ENCODE results near the gene NR4A1. TPM values are rescaled to one million over a fixed set of nuclear protein-coding genes. Genes with fewer than 3 reads are reported as not detected.
A peak's percentile ranks its signal among the peaks of the same experiment; 100 is the strongest.

Gene NR4A1
- total RNA-seq, 6 donors from 2014 or later = 88.3 to 202 (median 156) TPM

DNA sequence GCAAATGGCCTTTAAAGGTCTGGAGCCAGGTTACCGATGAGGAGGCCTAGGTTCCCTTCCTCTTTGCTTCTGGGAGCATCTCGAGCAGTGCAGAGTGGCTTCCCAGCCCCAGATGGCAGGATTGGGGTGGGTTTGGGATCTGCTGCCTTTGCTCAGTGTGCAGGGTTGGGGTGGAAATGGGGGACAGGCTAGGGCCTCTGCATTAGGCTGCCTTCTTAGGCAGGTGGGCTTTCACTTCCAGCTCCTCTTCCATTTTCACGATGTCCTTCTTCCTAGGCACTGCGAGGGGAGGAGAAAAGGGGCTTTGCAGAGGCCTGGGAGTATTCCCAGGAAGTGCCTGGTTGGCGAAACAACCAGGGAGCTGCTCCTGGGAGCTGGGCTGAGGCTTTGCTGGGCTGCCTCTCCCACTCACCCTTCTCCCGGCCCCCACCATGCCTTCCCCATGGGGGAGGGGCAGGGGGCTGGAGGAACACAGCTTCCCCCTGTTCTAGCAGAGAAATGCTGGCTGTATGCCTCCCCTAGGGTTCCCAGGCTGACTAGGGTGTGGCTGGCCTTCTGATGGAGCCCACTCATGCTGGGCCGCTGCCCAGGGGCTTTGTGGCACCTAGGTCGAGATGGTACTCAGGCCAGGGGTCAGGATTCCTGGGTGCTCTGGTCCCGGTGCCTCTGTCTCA lies 2.4 kb downstream of the NR4A1 start:
- H3K27me3 ChIP-seq = no peaks in the 10 kb centered on the region
- WGBS, 2 donors = 87 to 93% methylated on average over 7 of the region's 9 CpGs
- ATAC-seq (ENCODE audit: low FRiP score in 2 of 2) (no peak), DNase-seq (peak in 1 of 2 donors; percentile 82)
- peaks cover 22 to 43% (median 30%) of the 10 kb centered on the region in 4 donors for H3K4me1 ChIP-seq
- TF ChIP-seq POLR2AphosphoS5 (IDR thresholded peaks at IDR 0.05) (peak in 1 of 2 donors; percentile 18), POLR2A (IDR thresholded peaks at IDR 0.05) (no peak)
- no peaks in the 10 kb centered on the region for H3K9me3 ChIP-seq
- H3K27ac ChIP-seq = peak overlapping the region in 2 of 4 donors; percentile 94 to 99
- peaks cover 12 to 62% (median 46%) of the 10 kb centered on the region in 4 donors for H3K36me3 ChIP-seq
- peak overlapping the region; percentile 19 to 87 (median 61) for H3K4me3 ChIP-seq

DNA sequence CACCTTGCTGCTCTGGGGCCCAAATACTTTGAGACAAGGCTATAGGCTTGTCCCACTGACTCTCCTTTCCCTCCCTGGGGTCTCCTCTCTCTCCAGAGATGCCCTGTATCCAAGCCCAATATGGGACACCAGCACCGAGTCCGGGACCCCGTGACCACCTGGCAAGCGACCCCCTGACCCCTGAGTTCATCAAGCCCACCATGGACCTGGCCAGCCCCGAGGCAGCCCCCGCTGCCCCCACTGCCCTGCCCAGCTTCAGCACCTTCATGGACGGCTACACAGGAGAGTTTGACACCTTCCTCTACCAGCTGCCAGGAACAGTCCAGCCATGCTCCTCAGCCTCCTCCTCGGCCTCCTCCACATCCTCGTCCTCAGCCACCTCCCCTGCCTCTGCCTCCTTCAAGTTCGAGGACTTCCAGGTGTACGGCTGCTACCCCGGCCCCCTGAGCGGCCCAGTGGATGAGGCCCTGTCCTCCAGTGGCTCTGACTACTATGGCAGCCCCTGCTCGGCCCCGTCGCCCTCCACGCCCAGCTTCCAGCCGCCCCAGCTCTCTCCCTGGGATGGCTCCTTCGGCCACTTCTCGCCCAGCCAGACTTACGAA lies 3.1 kb downstream of the NR4A1 start:
- H3K9me3 ChIP-seq = no peaks in the 10 kb centered on the region
- no peak for ATAC-seq (ENCODE audit: low FRiP score in 2 of 2)
- WGBS, 2 donors = 93 to 95% methylated on average over 17 to 21 of the region's 21 CpGs
- peak in 1 of 2 donors; percentile 17 for TF ChIP-seq POLR2AphosphoS5 (IDR thresholded peaks at IDR 0.05)
- TF ChIP-seq EP300 (IDR thresholded peaks at IDR 0.05) = no peak
- no peak for TF ChIP-seq POLR2A (IDR thresholded peaks at IDR 0.05)
- H3K4me1 ChIP-seq = peaks cover 22 to 46% (median 31%) of the 10 kb centered on the region in 4 donors
- H3K36me3 ChIP-seq = peaks cover 12 to 69% (median 52%) of the 10 kb centered on the region in 4 donors
- H3K27ac ChIP-seq = peak overlapping the region in 2 of 4 donors; percentile 94 to 99
- H3K27me3 ChIP-seq = no peaks in the 10 kb centered on the region
- peak in 1 of 2 donors; percentile 88 for DNase-seq
- peak overlapping the region in 2 of 4 donors; percentile 62 to 87 for H3K4me3 ChIP-seq

DNA sequence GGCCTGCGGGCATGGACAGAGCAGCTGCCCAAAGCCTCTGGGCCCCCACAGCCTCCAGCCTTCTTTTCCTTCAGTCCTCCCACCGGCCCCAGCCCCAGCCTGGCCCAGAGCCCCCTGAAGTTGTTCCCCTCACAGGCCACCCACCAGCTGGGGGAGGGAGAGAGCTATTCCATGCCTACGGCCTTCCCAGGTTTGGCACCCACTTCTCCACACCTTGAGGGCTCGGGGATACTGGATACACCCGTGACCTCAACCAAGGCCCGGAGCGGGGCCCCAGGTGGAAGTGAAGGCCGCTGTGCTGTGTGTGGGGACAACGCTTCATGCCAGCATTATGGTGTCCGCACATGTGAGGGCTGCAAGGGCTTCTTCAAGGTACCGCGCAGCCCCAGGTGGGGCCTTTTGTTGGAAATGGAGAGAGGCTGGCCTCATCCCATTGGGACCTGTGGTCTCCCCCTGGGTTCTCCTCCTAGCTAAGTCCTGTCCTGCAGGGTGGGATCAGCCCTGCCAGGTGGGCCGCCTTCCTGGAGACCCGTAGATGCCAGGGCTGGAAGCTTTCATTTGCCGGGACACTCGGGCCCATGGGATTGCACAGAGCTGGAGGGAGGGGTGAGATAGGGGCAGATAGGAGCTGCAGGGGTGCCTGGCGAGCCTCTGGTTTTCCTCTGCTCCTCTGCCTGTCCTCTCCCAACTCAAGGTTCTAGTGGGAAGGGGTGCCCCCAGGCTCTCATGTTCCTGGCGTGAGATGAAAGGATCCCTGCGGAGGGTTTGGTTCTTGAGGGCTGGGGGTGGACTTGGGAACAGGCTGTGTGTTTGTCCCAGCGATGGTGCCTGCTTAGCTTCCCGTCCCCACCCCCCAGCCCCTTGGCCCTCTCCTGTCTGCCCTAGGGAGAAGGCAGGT lies 3.8 kb downstream of the NR4A1 start:
- Histone ChIP-seq H3K4me3 (peak overlapping the region in 1 of 4 donors; percentile 87), H3K36me3 (peaks cover 12 to 76% (median 55%) of the 10 kb centered on the region in 4 donors), H3K27ac (no peak overlapping the region), H3K9me3 (no peaks in the 10 kb centered on the region), H3K4me1 (peaks cover 17 to 38% (median 24%) of the 10 kb centered on the region in 4 donors), H3K27me3 (no peaks in the 10 kb centered on the region)
- DNase-seq = no peak
- peak in 1 of 2 donors; percentile 38 for TF ChIP-seq POLR2AphosphoS5 (IDR thresholded peaks at IDR 0.05)
- TF ChIP-seq EP300 (IDR thresholded peaks at IDR 0.05) = no peak
- WGBS, 2 donors = 93 to 94% methylated on average over 9 to 21 of the region's 21 CpGs
- ATAC-seq (ENCODE audit: low FRiP score in 2 of 2) = no peak

DNA sequence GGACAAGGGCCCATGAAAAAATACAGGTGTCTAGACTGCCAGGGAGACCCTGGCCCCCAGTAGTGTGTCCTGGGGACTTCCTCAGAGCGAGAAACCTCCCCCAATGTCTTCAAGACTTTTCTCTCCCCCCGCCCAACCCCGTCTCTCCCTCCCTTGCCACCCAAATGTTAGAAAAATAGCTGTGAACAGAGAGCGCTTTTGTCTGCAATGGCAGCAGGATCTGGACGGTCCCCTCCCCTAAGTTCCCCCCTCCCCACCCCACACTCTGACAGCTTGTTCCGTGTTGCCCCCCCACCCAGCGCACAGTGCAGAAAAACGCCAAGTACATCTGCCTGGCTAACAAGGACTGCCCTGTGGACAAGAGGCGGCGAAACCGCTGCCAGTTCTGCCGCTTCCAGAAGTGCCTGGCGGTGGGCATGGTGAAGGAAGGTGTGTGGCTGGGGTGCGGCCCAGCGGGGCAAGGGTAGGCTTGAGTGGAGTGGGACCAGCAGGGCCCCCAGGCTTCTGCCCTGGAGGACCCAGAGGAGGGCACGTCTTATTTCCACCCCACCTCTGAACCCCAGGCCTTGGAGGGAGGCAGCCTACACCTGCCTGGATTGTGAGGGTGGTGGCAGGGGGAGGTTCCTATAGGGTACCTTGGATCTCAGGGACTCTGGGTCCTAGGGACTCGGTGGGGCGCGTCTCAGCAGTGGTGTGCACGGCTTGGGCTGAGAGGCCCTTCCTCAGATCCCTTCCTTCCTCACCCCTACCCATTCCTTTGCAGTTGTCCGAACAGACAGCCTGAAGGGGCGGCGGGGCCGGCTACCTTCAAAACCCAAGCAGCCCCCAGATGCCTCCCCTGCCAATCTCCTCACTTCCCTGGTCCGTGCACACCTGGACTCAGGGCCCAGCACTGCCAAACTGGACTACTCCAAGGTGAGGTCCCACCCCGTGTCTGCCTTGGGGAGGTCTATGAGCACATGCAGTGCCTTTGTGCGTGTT lies 4.8 kb downstream of the NR4A1 start:
- H3K9me3 ChIP-seq = no peaks in the 10 kb centered on the region
- peaks cover 11 to 32% (median 17%) of the 10 kb centered on the region in 4 donors for H3K4me1 ChIP-seq
- DNase-seq (peak in 1 of 2 donors; percentile 86), ATAC-seq (ENCODE audit: low FRiP score in 2 of 2) (no peak)
- peaks cover 12 to 76% (median 55%) of the 10 kb centered on the region in 4 donors for H3K36me3 ChIP-seq
- WGBS, 2 donors = 86 to 90% methylated on average over 19 to 27 of the region's 27 CpGs
- peak overlapping the region in 1 of 4 donors; percentile 7 for H3K27ac ChIP-seq
- no peak for TF ChIP-seq EP300 (IDR thresholded peaks at IDR 0.05)
- peak in 1 of 4 donors; percentile 9 for TF ChIP-seq POLR2A (IDR thresholded peaks at IDR 0.05)
- TF ChIP-seq, protein P1, sequence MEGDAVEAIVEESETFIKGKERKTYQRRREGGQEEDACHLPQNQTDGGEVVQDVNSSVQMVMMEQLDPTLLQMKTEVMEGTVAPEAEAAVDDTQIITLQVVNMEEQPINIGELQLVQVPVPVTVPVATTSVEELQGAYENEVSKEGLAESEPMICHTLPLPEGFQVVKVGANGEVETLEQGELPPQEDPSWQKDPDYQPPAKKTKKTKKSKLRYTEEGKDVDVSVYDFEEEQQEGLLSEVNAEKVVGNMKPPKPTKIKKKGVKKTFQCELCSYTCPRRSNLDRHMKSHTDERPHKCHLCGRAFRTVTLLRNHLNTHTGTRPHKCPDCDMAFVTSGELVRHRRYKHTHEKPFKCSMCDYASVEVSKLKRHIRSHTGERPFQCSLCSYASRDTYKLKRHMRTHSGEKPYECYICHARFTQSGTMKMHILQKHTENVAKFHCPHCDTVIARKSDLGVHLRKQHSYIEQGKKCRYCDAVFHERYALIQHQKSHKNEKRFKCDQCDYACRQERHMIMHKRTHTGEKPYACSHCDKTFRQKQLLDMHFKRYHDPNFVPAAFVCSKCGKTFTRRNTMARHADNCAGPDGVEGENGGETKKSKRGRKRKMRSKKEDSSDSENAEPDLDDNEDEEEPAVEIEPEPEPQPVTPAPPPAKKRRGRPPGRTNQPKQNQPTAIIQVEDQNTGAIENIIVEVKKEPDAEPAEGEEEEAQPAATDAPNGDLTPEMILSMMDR (IDR thresholded peaks at IDR 0.05) = no peak
- TF ChIP-seq POLR2AphosphoS5 (IDR thresholded peaks at IDR 0.05) = peak in 1 of 2 donors; percentile 63
- no peak overlapping the region for H3K4me3 ChIP-seq
- no peaks in the 10 kb centered on the region for H3K27me3 ChIP-seq

DNA sequence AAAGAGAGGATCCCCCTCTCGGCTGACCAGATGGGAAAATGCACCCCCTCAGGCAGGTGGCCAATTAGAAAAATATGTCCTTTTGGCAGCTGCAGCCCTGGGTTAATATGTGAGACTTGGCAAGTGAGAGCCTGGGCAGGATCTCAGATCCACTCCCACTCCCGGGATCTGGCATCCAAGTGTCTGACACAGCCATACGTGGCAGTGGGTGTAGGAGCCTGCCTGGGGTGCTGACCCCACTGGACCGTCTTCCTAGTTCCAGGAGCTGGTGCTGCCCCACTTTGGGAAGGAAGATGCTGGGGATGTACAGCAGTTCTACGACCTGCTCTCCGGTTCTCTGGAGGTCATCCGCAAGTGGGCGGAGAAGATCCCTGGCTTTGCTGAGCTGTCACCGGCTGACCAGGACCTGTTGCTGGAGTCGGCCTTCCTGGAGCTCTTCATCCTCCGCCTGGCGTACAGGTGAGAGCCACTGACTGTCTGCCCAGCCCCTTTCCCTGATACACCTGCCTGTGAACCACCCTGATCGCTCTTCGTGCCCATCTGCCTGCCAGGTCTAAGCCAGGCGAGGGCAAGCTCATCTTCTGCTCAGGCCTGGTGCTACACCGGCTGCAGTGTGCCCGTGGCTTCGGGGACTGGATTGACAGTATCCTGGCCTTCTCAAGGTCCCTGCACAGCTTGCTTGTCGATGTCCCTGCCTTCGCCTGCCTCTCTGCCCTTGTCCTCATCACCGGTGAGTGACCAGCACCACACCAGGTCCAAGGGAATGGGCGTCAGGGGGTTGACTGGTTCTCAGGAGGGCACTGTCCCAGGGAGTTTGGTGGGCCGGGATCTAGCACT lies 5.8 kb downstream of the NR4A1 start:
- peak in 1 of 2 donors; percentile 81 for DNase-seq
- no peak for ATAC-seq (ENCODE audit: low FRiP score in 2 of 2)
- 92 to 93% methylated on average over 13 to 23 of the region's 23 CpGs for WGBS, 2 donors
- Histone ChIP-seq H3K9me3 (no peaks in the 10 kb centered on the region), H3K36me3 (peaks cover 12 to 76% (median 55%) of the 10 kb centered on the region in 4 donors), H3K4me1 (peaks cover 10 to 32% (median 17%) of the 10 kb centered on the region in 4 donors), H3K27me3 (no peaks in the 10 kb centered on the region), H3K27ac (no peak overlapping the region), H3K4me3 (no peak overlapping the region)
- TF ChIP-seq EP300 (IDR thresholded peaks at IDR 0.05) = no peak
- TF ChIP-seq, protein P1 (IDR thresholded peaks at IDR 0.05) = no peak
- peak in 1 of 2 donors; percentile 39 for TF ChIP-seq POLR2AphosphoS5 (IDR thresholded peaks at IDR 0.05)
- TF ChIP-seq POLR2A (IDR thresholded peaks at IDR 0.05) = peak in 1 of 4 donors; percentile 6

All from upper lobe of left lung (tissue), 6 donors.